HepG2 (cell line): ENCODE data around the gene PDE3A. TPM values are rescaled to one million over a fixed set of nuclear protein-coding genes. Genes with fewer than 3 reads are reported as not detected.

Experiments
- ATAC-seq: fragments of 200-7000 bp; cut with Tn5 transposase; 3 replicates; pipeline ENCODE4 v1.9.1; 2020; ENCODE audit warnings: mild to moderate bottlenecking, moderate library complexity
- BruUV-seq: library from RNA; stranded (reverse); fragments of 400-500 nt; replicated peaks from 2 replicates; lab custom pipeline; 2021; lab: Mats Ljungman, UMichigan
- CTCF ChIA-PET: fragments of 300-600 bp; formaldehyde crosslinking; extraction: SDS; loops from one replicate; lab custom pipeline; 2021; ENCODE audit warnings: low total read pairs, inconsistent platforms, low intra/inter-chr PET ratio; lab: Yijun Ruan, JAX
- POLR2A ChIA-PET: fragments of 350-600 bp; sonication (Branson Sonifier 250); formaldehyde crosslinking; loops from one replicate; lab custom pipeline; 2020; ENCODE audit warnings: antibody characterized with exemption, inconsistent platforms; lab: Yijun Ruan, JAX
- DNase-seq: peaks from one replicate; pipeline ENCODE4 v3.0.0-alpha.2; 2015; ENCODE audit warnings: low spot score
- FAIRE-seq: peaks from 3 replicates; lab custom pipeline; 2011; peaks lifted over from hg19 to GRCh38; lab: Jason Lieb, UNC
- H2AFZ ChIP-seq: one replicate; pipeline ENCODE4 v1.6.1; 2011; ENCODE audit warnings: low read length, inconsistent platforms
- H3K27ac ChIP-seq: fragments of 300-600 bp; 3 replicates; pipeline ENCODE4 v1.8.0; 2011; ENCODE audit warnings: mixed run types, mild to moderate bottlenecking, mixed read lengths, low read length, inconsistent platforms; ENCODE audit not compliant: insufficient read depth; ENCODE audit errors: extremely low read length
- H3K27me3 ChIP-seq, 2 experiments: fragments of 200-600 bp in 1 of 2; 2 replicates in 1 of 2; 3 replicates in 1 of 2; pipeline versions ENCODE4 v1.6.0 to v1.8.0; 2011; ENCODE audit warnings: low read length in 2 of 2, mild to moderate bottlenecking in 2 of 2, moderate library complexity in 2 of 2, inconsistent platforms in 1 of 2; ENCODE audit not compliant: insufficient read depth in 2 of 2, control insufficient read depth in 1 of 2
- H3K36me3 ChIP-seq, 2 experiments: fragments of 200-600 bp in 1 of 2; replicated peaks in 1 of 2; 2 replicates in 1 of 2; 3 replicates in 1 of 2; pipeline versions ENCODE4 v1.5.1 to v1.8.0; 2011; ENCODE audit warnings: low read length in 2 of 2, inconsistent platforms in 1 of 2; ENCODE audit not compliant: insufficient read depth in 2 of 2, control insufficient read depth in 1 of 2
- H3K4me1 ChIP-seq: 2 replicates; pipeline ENCODE4 v1.5.1; 2012; ENCODE audit warnings: low read length, inconsistent platforms; ENCODE audit not compliant: insufficient read depth
- H3K4me2 ChIP-seq: 2 replicates; pipeline ENCODE4 v1.6.0; 2011; ENCODE audit warnings: low read depth, low read length, inconsistent platforms
- H3K4me3 ChIP-seq, 3 experiments: fragments of 200-600 bp in 1 of 3; sonication (generic), shearing (Covaris generic) in 1 of 3; replicated peaks in 1 of 3; 2 replicates each; pipeline ENCODE4 v1.5.1; 2011 to 2016; ENCODE audit warnings: low read length in 3 of 3, inconsistent platforms in 2 of 3, low read depth in 2 of 3, mild to moderate bottlenecking in 2 of 3, control low read depth in 1 of 3, mixed read lengths in 1 of 3; ENCODE audit not compliant: insufficient read depth in 1 of 3
- H3K79me2 ChIP-seq: one replicate; pipeline ENCODE4 v1.6.1; 2011; ENCODE audit warnings: low read length, inconsistent platforms; ENCODE audit not compliant: insufficient read depth
- H3K9ac ChIP-seq: 2 replicates; pipeline ENCODE4 v1.6.0; 2011; ENCODE audit warnings: mild to moderate bottlenecking, low read depth, low read length, inconsistent platforms; ENCODE audit not compliant: insufficient read depth
- H3K9me3 ChIP-seq: 2 replicates; pipeline ENCODE4 v1.5.1; 2012; ENCODE audit warnings: mild to moderate bottlenecking, low read length
- H4K20me1 ChIP-seq: 2 replicates; pipeline ENCODE4 v1.6.0; 2011; ENCODE audit warnings: inconsistent platforms, mild to moderate bottlenecking, low read length, moderate library complexity; ENCODE audit not compliant: insufficient read depth
- CBX1 ChIP-seq: IDR thresholded peaks from one replicate; pipeline ENCODE4 v1.6.1; 2016; ENCODE audit warnings: antibody characterized with exemption, low read depth
- FOXK1 ChIP-seq: sonication (generic); formaldehyde crosslinking; IDR thresholded peaks from 2 replicates; pipeline ENCODE4 v1.4.0; 2020; ENCODE audit warnings: low read depth, missing genetic modification reagents, borderline replicate concordance
- MBNL3 ChIP-seq: fragments of 250-450 bp; sonication (Bioruptor Pico); conservative IDR thresholded peaks from 2 replicates; pipeline ENCODE4 v1.8.0; 2022; ENCODE audit warnings: mild to moderate bottlenecking, inconsistent platforms
- NFKB2 ChIP-seq: sonication (generic); formaldehyde crosslinking; IDR thresholded peaks from 2 replicates; pipeline ENCODE4 v1.4.0; 2020; ENCODE audit warnings: missing genetic modification reagents, borderline replicate concordance
- NR1H2 ChIP-seq: sonication (generic); formaldehyde crosslinking; IDR thresholded peaks from 2 replicates; pipeline ENCODE4 v1.8.1; 2022; ENCODE audit warnings: low read depth, missing genetic modification reagents, borderline replicate concordance
- WGBS: methylation state at CpG from one replicate; pipeline ENCODE4 v1.1.6; 2017; ENCODE audit warnings: low lambda C conversion rate; 5-methylcytosine and 5-hydroxymethylcytosine counted together
- in situ Hi-C: cut with HindIII; loops from 2 replicates; pipeline ENCODE4 v1.10.0; 2017; ENCODE audit warnings: low pct_unique_long_range_greater_than_20kb; ENCODE audit not compliant: extremely low pct_ligation_motif_present
- intact Hi-C: fragments of 100-400 bp; cut with micrococcal nuclease; formaldehyde crosslinking; loops from one replicate; pipeline ENCODE4 v1.10.0; 2022; ENCODE audit not compliant: unreplicated experiment
- polyA plus RNA-seq, 8 experiments: library from polyadenylated mRNA; depleted of rRNA in 3 of 8; stranded (reverse) in 7 of 8; unstranded in 1 of 8; fragments of >200 nt; fragmentation: Illumina TruSeq in 4 of 8; extraction: Trizol in 4 of 8; gene quantifications; 2 replicates each; pipeline versions ENCODE4 v1.2.1 to v1.2.3, GENCODE V29; 2011 to 2016; ENCODE audit warnings: low read depth in 4 of 8, missing spikeins in 1 of 8, mixed read lengths in 1 of 8; ENCODE audit not compliant: insufficient read depth in 1 of 8
- total RNA-seq, 5 experiments: library from RNA; depleted of rRNA; stranded (reverse); fragments of >200 nt; fragmentation: Illumina TruSeq; extraction: Trizol; gene quantifications; 2 replicates each; pipeline ENCODE4 v1.2.3, GENCODE V29; 2016; ENCODE audit warnings: low read depth in 1 of 5
- TF ChIP-seq, protein P1 (sequence below): sonication (generic); formaldehyde crosslinking; IDR thresholded peaks from 2 replicates; pipeline ENCODE4 v1.9.0; 2021; ENCODE audit warnings: mild to moderate bottlenecking, missing genetic modification reagents

Gene PDE3A
- total and polyA plus RNA-seq, 2 of the 13 experiments (the other 11 are each of a cell fraction or from before 2014, with no cell fraction given): 0.77 to 1.5 TPM

DNA sequence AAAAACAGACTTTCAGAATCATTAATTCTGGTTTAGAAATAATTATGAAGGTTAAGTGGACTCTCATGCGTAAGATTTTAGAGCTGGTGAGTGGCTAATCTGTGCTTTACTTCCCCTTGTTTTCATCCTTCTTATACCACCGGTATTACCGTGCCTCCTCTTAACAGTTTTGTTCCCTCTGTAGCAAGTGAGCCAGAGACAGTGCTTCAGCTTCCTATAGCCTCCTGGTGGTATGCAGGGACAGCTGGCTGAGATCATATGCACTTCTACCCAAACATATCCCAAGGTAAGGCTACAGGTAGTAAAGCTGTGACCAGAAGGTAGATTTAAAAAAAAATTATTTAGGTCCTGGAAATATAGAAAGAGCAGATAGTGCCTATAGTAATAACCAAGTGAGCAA is 55.2 kb downstream of the PDE3A start:
- Histone ChIP-seq H3K9ac (no peak overlapping the region), H3K27ac (no peak overlapping the region), H3K36me3 (no peaks in the 10 kb centered on the region), H3K9me3 (no peaks in the 10 kb centered on the region), H3K4me1 (no peaks in the 10 kb centered on the region), H3K79me2 (no peaks in the 10 kb centered on the region), H3K4me2 (no peak overlapping the region), H3K4me3 (no peak overlapping the region), H3K27me3 (no peaks in the 10 kb centered on the region), H4K20me1 (no peaks in the 10 kb centered on the region), H2AFZ (no peak overlapping the region)
- no peak for FAIRE-seq
- in situ Hi-C loops: no loop called here
- BruUV-seq: no TSS peak
- POLR2A ChIA-PET: no interaction called here
- TF ChIP-seq MBNL3 (CRISPR knock-in tag) (no peak), NFKB2 (CRISPR knock-in tag) (no peak), NR1H2 (no peak), FOXK1 (CRISPR knock-in tag) (no peak)
- intact Hi-C loops: no loop called here
- no peak for DNase-seq
- CTCF ChIA-PET: no interaction called here
- WGBS: 0% methylated on average over 3 of the region's 3 CpGs
- ATAC-seq: no peak

DNA sequence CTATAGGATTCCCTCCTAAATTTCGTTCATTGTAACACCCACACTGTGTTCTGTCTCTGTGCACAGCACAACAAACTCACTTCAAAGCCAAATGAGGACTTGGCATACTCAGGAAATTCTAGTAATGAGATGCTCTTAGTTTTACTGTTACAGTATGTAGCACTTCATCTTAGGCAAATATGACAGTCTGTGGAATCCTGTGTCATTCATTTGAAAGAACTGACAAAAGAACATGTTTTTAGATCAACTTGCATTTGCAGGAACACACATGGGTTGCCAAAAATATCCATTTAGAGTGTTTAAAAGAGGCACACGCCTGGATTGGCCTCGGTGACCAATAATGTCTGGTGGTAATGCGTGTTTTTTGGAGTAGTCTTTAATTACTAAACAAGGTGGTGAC is 56.5 kb downstream of the PDE3A start:
- H3K36me3 ChIP-seq: no peaks in the 10 kb centered on the region
- H3K79me2 ChIP-seq: no peaks in the 10 kb centered on the region
- TF ChIP-seq, protein P1, sequence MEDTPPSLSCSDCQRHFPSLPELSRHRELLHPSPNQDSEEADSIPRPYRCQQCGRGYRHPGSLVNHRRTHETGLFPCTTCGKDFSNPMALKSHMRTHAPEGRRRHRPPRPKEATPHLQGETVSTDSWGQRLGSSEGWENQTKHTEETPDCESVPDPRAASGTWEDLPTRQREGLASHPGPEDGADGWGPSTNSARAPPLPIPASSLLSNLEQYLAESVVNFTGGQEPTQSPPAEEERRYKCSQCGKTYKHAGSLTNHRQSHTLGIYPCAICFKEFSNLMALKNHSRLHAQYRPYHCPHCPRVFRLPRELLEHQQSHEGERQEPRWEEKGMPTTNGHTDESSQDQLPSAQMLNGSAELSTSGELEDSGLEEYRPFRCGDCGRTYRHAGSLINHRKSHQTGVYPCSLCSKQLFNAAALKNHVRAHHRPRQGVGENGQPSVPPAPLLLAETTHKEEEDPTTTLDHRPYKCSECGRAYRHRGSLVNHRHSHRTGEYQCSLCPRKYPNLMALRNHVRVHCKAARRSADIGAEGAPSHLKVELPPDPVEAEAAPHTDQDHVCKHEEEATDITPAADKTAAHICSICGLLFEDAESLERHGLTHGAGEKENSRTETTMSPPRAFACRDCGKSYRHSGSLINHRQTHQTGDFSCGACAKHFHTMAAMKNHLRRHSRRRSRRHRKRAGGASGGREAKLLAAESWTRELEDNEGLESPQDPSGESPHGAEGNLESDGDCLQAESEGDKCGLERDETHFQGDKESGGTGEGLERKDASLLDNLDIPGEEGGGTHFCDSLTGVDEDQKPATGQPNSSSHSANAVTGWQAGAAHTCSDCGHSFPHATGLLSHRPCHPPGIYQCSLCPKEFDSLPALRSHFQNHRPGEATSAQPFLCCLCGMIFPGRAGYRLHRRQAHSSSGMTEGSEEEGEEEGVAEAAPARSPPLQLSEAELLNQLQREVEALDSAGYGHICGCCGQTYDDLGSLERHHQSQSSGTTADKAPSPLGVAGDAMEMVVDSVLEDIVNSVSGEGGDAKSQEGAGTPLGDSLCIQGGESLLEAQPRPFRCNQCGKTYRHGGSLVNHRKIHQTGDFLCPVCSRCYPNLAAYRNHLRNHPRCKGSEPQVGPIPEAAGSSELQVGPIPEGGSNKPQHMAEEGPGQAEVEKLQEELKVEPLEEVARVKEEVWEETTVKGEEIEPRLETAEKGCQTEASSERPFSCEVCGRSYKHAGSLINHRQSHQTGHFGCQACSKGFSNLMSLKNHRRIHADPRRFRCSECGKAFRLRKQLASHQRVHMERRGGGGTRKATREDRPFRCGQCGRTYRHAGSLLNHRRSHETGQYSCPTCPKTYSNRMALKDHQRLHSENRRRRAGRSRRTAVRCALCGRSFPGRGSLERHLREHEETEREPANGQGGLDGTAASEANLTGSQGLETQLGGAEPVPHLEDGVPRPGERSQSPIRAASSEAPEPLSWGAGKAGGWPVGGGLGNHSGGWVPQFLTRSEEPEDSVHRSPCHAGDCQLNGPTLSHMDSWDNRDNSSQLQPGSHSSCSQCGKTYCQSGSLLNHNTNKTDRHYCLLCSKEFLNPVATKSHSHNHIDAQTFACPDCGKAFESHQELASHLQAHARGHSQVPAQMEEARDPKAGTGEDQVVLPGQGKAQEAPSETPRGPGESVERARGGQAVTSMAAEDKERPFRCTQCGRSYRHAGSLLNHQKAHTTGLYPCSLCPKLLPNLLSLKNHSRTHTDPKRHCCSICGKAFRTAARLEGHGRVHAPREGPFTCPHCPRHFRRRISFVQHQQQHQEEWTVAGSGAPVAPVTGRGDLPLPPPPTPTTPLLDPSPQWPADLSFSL: no peak
- TF ChIP-seq CBX1: no peak
- POLR2A ChIA-PET: no interaction called here
- no peaks in the 10 kb centered on the region for H3K9me3 ChIP-seq
- no peaks in the 10 kb centered on the region for H3K4me1 ChIP-seq
- CTCF ChIA-PET: no interaction called here
- no peak overlapping the region for H3K27ac ChIP-seq
- H3K4me3 ChIP-seq: no peak overlapping the region
- H3K9ac ChIP-seq: no peak overlapping the region
- no peaks in the 10 kb centered on the region for H3K27me3 ChIP-seq
- no peaks in the 10 kb centered on the region for H4K20me1 ChIP-seq
- in situ Hi-C loops (no loop called here), intact Hi-C loops (no loop called here)
- no TSS peak for BruUV-seq
- no peak overlapping the region for H3K4me2 ChIP-seq
- DNase-seq (no peak), ATAC-seq (no peak), FAIRE-seq (no peak)
- WGBS: 3% methylated on average over 4 of the region's 4 CpGs
- no peak overlapping the region for H2AFZ ChIP-seq
